GM21528 (cell line): ENCODE data around the gene BAZ1B.
"Not testable (repeated sequence)": the region's sequence is repeated elsewhere in the genome, so short reads cannot be mapped to it uniquely, and the experiment has no call there.

Experiments
- ATAC-seq: cut with Tn5 transposase; IDR thresholded peaks from one replicate; pipeline ENCODE4 v1.9.1; 2021; ENCODE audit warnings: mild to moderate bottlenecking, moderate library complexity; ENCODE audit not compliant: unreplicated experiment, low FRiP score

BAZ1B gene

GRCh38 chr7:73504920-73505319 lies 17.2 kb downstream of the BAZ1B start:
- ATAC-seq: no peak

- ATAC-seq: no peak
Observed at GRCh38 chr7:73504017-73504416, 18.1 kb downstream of the BAZ1B start.

- ATAC-seq: no peak
Observed at GRCh38 chr7:73503229-73503628, 18.9 kb downstream of the BAZ1B start.

GRCh38 chr7:73496626-73497025 lies 25.5 kb downstream of the BAZ1B start:
- no peak for ATAC-seq

GRCh38 chr7:73495507-73495906 lies 26.6 kb downstream of the BAZ1B start:
- ATAC-seq: not testable (repeated sequence)

- no peak for ATAC-seq
Observed at GRCh38 chr7:73489976-73490375, 32.1 kb downstream of the BAZ1B start.

GRCh38 chr7:73487486-73487885 lies 34.6 kb downstream of the BAZ1B start:
- no peak for ATAC-seq

GRCh38 chr7:73483171-73483570 lies 38.9 kb downstream of the BAZ1B start:
- no peak for ATAC-seq

GRCh38 chr7:73482746-73483145 lies 39.3 kb downstream of the BAZ1B start:
- ATAC-seq: no peak

GRCh38 chr7:73481521-73481920 lies 40.6 kb downstream of the BAZ1B start:
- not testable (repeated sequence) for ATAC-seq

GRCh38 chr7:73478549-73478948 lies 43.5 kb downstream of the BAZ1B start:
- no peak for ATAC-seq

- no peak for ATAC-seq
Observed at GRCh38 chr7:73477376-73477775, 44.7 kb downstream of the BAZ1B start.

GRCh38 chr7:73470208-73470607 lies 51.9 kb downstream of the BAZ1B start:
- no peak for ATAC-seq

- ATAC-seq: not testable (repeated sequence)
Observed at GRCh38 chr7:73467046-73467445, 55.0 kb downstream of the BAZ1B start.

- ATAC-seq: no peak
Observed at GRCh38 chr7:73466112-73466511, 56.0 kb downstream of the BAZ1B start.

- ATAC-seq: no peak
Observed at GRCh38 chr7:73463966-73464365, 58.1 kb downstream of the BAZ1B start.

GRCh38 chr7:73463260-73463659 lies 58.8 kb downstream of the BAZ1B start:
- no peak for ATAC-seq

GRCh38 chr7:73461782-73462285 lies 60.3 kb downstream of the BAZ1B start:
- ATAC-seq: no peak

- ATAC-seq: no peak
Observed at GRCh38 chr7:73454424-73454823, 67.7 kb downstream of the BAZ1B start.

- ATAC-seq: no peak
Observed at GRCh38 chr7:73452999-73453635, 69.0 kb downstream of the BAZ1B start.

- ATAC-seq: no peak
Observed at GRCh38 chr7:73451780-73452398, 70.2 kb downstream of the BAZ1B start.

- ATAC-seq: no peak
Observed at GRCh38 chr7:73449422-73449821, 72.7 kb downstream of the BAZ1B start.
